Endodermal cell (in vitro differentiated cells): ENCODE data around the gene VMP1. TPM values are rescaled to one million over a fixed set of nuclear protein-coding genes. Genes with fewer than 3 reads are reported as not detected.
"Not testable (repeated sequence)": the region's sequence is repeated elsewhere in the genome, so short reads cannot be mapped to it uniquely, and the experiment has no call there.

Source experiments
- DNase-seq: peaks from one replicate; pipeline ENCODE4 v3.0.0-alpha.2; 2017
- H3K27ac ChIP-seq: 2 replicates; pipeline ENCODE4 v1.5.1; 2013; ENCODE audit warnings: mild to moderate bottlenecking, low read depth, low read length, moderate library complexity
- H3K27me3 ChIP-seq: 2 replicates; pipeline ENCODE4 v1.6.1; 2013; ENCODE audit warnings: mild to moderate bottlenecking, low read length, moderate library complexity; ENCODE audit not compliant: insufficient read depth, control insufficient read depth, poor library complexity, severe bottlenecking
- H3K36me3 ChIP-seq: 2 replicates; pipeline ENCODE4 v1.7.0; 2013; ENCODE audit warnings: mild to moderate bottlenecking, low read length, moderate library complexity; ENCODE audit not compliant: control insufficient read depth, insufficient read depth
- H3K4me1 ChIP-seq: one replicate; pipeline ENCODE4 v1.7.0; 2013; ENCODE audit warnings: low read length; ENCODE audit not compliant: control insufficient read depth, insufficient read depth
- H3K4me3 ChIP-seq: 2 replicates; pipeline ENCODE4 v1.5.1; 2013; ENCODE audit warnings: mild to moderate bottlenecking, low read length, moderate library complexity
- H3K9ac ChIP-seq: 2 replicates; pipeline ENCODE4 v1.6.1; 2013; ENCODE audit warnings: mild to moderate bottlenecking, low read length, moderate library complexity; ENCODE audit not compliant: poor library complexity, severe bottlenecking; ENCODE audit errors: extremely low read depth
- H3K9me3 ChIP-seq: 2 replicates; pipeline ENCODE4 v1.6.1; 2013; ENCODE audit warnings: mild to moderate bottlenecking, low read length, moderate library complexity; ENCODE audit not compliant: control insufficient read depth
- H3K27ac Mint-ChIP-seq: 2 replicates; pipeline ENCODE4 v1.8.0; 2020; ENCODE audit warnings: mixed read lengths
- H3K27me3 Mint-ChIP-seq: 2 replicates; pipeline ENCODE4 v1.8.0; 2021; ENCODE audit warnings: mild to moderate bottlenecking, mixed read lengths; ENCODE audit not compliant: insufficient read depth
- H3K36me3 Mint-ChIP-seq: 2 replicates; pipeline ENCODE4 v1.8.0; 2020; ENCODE audit warnings: low read depth, mixed read lengths
- H3K4me1 Mint-ChIP-seq: 2 replicates; pipeline ENCODE4 v1.8.0; 2020; ENCODE audit warnings: mixed read lengths
- H3K4me3 Mint-ChIP-seq: 2 replicates; pipeline ENCODE4 v1.8.0; 2020; ENCODE audit warnings: mild to moderate bottlenecking, moderate library complexity, mixed read lengths
- H3K9me3 Mint-ChIP-seq: 2 replicates; pipeline ENCODE4 v1.8.0; 2020; ENCODE audit warnings: mild to moderate bottlenecking, mixed read lengths
- CTCF ChIP-seq: fragments of 200-600 bp; sonication (generic); conservative IDR thresholded peaks from 2 replicates; pipeline ENCODE4 v1.5.0; 2021; ENCODE audit warnings: antibody characterized with exemption, mild to moderate bottlenecking
- WGBS, 2 experiments: methylation state at CpG; one replicate each; pipeline versions ENCODE4 v1.1.5 to v1.1.7; 2013; ENCODE audit warnings: missing lambda C conversion rate in 2 of 2, mixed read lengths in 1 of 2; ENCODE audit not compliant: insufficient coverage in 1 of 2, insufficient read length in 1 of 2; 5-methylcytosine and 5-hydroxymethylcytosine counted together
- total RNA-seq, 2 donors: library from RNA; stranded (reverse); fragmentation: NEBNext Ultra II Directional in 1 of 2; extraction: Animal tissue kit (Norgen Biotek cat#: 25700) in 1 of 2; gene quantifications; 2 replicates in 1 of 2; 3 replicates in 1 of 2; pipeline ENCODE4 v1.2.1, GENCODE V29; 2021

VMP1 gene
- total RNA-seq, 2 donors from 2014 or later = 67.9 to 69.9 TPM

DNA sequence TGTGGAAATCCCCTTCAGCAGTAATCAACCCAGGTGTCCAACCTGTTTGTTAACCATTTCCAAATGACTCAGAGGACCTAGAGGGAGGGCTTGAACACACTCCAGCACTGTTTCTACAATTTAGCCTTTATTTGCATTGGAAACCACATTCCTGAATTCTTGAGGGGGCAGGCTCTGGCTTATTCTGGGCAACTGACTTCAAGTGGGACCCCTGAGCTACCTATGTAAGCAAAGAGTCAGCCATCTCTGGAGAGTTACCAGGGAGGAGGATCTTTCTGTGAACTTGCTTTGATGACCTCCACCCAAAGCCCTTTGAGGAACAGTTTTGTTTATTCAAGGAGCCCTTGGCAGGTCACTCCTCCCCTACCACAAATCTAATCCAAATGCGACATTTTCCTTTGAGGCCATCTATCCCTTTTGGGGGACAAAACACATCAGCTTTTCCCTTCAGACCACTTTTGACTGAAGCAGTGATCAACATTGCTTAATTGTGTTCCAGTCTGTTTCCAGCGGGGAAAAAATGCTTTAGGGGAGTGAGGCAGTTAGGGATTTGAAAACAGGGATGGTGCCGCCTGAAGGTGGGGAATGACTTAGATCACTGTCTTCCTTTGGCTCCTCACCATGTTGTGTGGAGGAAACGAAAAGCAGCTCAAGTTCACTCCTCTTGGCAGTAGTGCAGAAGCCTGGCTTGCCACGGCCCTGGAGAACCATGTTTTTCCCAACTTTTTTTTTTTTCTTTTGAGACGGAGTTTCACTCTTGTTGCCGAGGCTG lies 139.1 kb downstream of the VMP1 start:
- Histone ChIP-seq H3K27me3 (no peaks in the 10 kb centered on the region), H3K27ac (peak overlapping the region; percentile 1), H3K9ac (no peak overlapping the region), H3K4me3 (no peak overlapping the region), H3K4me1 (no peaks in the 10 kb centered on the region), H3K9me3 (no peaks in the 10 kb centered on the region), H3K36me3 (peaks cover under 1% of the 10 kb centered on the region)
- WGBS, 2 experiments = 84 to 87% methylated on average over 7 of the region's 7 CpGs
- DNase-seq = peak; percentile 69
- H3K9me3 Mint-ChIP-seq = no peaks in the 10 kb centered on the region
- no peaks in the 10 kb centered on the region for H3K27me3 Mint-ChIP-seq
- no peak for TF ChIP-seq CTCF
- peaks cover 19% of the 10 kb centered on the region for H3K4me1 Mint-ChIP-seq
- peaks cover 11% of the 10 kb centered on the region for H3K36me3 Mint-ChIP-seq
- no peak overlapping the region for H3K4me3 Mint-ChIP-seq
- H3K27ac Mint-ChIP-seq = peak overlapping the region; percentile 23

DNA sequence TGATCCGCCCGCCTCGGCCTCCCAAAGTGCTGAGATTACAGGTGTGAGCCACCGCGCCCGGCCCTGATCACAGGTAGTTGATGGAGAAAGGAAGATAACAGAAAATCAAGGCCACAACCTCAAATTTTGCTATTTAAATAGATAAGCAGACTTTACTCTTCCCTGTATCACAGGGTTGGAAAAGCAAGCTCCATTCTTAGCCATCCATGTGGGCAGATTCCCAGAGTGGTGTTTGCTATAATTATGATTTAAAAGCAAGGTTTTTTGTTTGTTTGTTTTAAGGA lies 140.9 kb downstream of the VMP1 start:
- Mint-ChIP-seq H3K27me3 (no peaks in the 10 kb centered on the region), H3K4me1 (peaks cover 19% of the 10 kb centered on the region), H3K36me3 (no peaks in the 10 kb centered on the region), H3K9me3 (no peaks in the 10 kb centered on the region), H3K4me3 (no peak overlapping the region), H3K27ac (no peak overlapping the region)
- TF ChIP-seq CTCF = no peak
- no peaks in the 10 kb centered on the region for H3K4me1 ChIP-seq
- H3K9me3 ChIP-seq = no peaks in the 10 kb centered on the region
- no peak overlapping the region for H3K4me3 ChIP-seq
- no peak overlapping the region for H3K9ac ChIP-seq
- DNase-seq = no peak
- no peaks in the 10 kb centered on the region for H3K27me3 ChIP-seq
- 81 to 96% methylated on average over 3 to 6 of the region's 6 CpGs for WGBS, 2 experiments
- no peak overlapping the region for H3K27ac ChIP-seq
- no peaks in the 10 kb centered on the region for H3K36me3 ChIP-seq

DNA sequence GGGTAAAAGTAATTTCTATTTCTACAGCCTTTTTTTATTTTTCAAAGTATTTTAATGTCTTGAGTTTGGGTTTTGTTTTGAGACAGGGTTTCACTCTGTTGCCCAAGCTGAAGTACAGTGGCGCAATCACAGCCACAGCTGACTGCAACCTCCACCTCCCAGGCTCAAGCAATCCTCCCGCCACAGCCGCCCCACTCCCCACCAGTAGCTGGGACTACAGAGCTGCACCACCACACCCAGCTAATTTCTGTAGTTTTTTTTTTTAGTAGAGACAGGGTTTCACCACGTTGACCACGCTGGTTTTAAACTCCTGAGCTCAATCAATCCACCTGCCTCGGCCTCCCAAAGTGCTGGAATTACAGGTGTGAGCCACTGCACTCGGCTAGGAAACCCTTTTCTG lies 141.3 kb downstream of the VMP1 start:
- Mint-ChIP-seq H3K27me3 (no peaks in the 10 kb centered on the region), H3K36me3 (no peaks in the 10 kb centered on the region), H3K27ac (no peak overlapping the region), H3K9me3 (no peaks in the 10 kb centered on the region), H3K4me1 (peaks cover 19% of the 10 kb centered on the region), H3K4me3 (no peak overlapping the region)
- Histone ChIP-seq H3K9me3 (no peaks in the 10 kb centered on the region), H3K4me1 (no peaks in the 10 kb centered on the region), H3K4me3 (no peak overlapping the region), H3K27me3 (no peaks in the 10 kb centered on the region), H3K9ac (no peak overlapping the region), H3K27ac (no peak overlapping the region), H3K36me3 (no peaks in the 10 kb centered on the region)
- 86 to 89% methylated on average over 5 to 7 of the region's 7 CpGs for WGBS, 2 experiments
- DNase-seq = no peak
- no peak for TF ChIP-seq CTCF

- WGBS, 2 experiments = 92 to 98% methylated on average over 12 to 14 of the region's 15 CpGs
- not testable (repeated sequence) for H3K27me3 ChIP-seq, H3K9me3 Mint-ChIP-seq, H3K4me3 Mint-ChIP-seq, DNase-seq, H3K9ac ChIP-seq, H3K27me3 Mint-ChIP-seq, H3K4me1 ChIP-seq, H3K36me3 Mint-ChIP-seq, H3K4me3 ChIP-seq, H3K27ac Mint-ChIP-seq, H3K27ac ChIP-seq, H3K36me3 ChIP-seq, H3K9me3 ChIP-seq
- H3K4me1 Mint-ChIP-seq = peaks cover 14% of the 10 kb centered on the region
Observed at GRCh38 chr17:59850311-59850710, 142.9 kb downstream of the VMP1 start.
